GM18868 (cell line): ENCODE measurements around the gene PSG1.
"Not testable (repeated sequence)": the region's sequence is repeated elsewhere in the genome, so short reads cannot be mapped to it uniquely, and the experiment has no call there.

Experiments used
- ATAC-seq: cut with Tn5 transposase; IDR thresholded peaks from one replicate; pipeline ENCODE4 v1.9.1; 2021; ENCODE audit warnings: mild to moderate bottlenecking, moderate library complexity; ENCODE audit not compliant: unreplicated experiment

PSG1 gene

DNA sequence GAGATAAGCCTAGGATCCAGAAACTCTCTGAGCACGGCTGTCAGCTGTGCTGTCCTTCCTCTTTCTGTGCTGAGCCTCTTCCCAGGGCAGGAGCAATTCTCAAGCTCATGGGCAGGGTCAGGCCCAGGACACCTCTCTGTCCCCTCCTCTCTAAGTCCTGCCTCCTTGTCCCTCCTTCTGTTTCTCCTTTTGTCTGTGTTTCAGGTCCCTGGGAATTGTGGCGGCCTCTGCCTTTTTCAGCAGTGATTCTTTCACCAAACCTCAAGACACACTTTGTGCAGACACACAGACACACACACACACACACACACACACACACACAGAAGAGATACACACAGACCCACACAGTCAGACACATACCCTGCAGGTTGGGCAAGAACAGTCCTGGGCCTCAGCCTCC, at the start of gene PSG1:
TSS of gene PSG1 (minus strand) at position 101 of the 400 bp plus-strand sequence. CDS start 132 bp downstream, outside the sequence.
- no peak for ATAC-seq

DNA sequence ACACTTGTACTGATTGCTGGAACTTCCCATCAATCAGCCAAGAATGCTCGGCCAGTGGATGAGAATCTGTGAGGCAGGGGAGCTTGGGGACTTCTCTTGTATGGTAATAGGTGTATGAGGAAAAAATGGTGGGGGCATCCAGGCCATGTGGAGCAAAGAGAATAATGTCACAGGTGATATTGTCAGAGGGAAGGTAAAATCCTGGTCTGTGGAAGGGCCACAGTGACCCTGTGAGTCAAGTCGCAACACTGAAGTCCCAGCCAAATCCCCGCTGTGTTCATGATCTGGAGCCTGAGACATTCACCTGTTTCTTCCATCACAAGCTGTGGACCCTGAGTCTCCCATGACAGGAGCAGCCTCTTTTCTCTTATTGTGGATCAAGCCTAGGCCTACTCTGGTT, 49.4 kb upstream of the PSG1 start:
- no peak for ATAC-seq

DNA sequence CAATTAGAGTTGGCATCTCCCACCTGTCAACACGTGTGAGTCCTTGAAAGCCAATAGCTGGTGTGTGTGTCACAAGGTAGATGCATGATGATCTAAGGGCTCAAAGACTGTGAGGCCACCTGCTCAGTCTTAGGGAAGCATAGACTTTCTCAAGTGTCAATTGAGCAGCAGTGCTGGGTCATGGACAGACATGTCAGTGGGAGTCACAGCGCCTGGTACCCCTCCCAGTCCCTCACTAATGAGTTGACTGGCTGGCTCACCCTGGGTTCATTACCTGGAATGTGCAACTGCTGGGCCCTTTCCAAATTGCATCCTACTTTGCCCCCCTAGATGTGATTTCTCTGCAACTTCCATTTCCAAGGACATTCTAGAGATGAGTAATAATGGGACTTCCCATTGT, 47.3 kb upstream of the PSG1 start:
- no peak for ATAC-seq

DNA sequence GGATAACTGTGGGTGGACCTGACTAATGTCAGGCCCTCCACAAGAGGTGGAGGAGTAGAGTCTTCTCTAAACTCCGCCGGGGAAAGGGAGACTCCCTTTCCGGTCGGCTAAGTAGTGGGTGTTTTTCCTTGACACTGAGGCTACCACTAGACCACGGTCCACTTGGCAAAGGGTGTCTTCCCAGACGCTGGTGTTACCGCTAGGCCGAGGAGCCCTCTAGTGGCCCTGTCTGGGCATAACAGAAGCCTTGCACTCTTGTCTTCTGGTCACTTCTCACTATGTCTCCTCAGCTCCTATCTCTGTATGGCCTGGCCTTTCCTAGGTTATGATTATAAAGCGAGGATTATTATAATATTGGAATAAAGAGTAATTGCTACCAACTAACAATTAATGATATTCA, 43.6 kb upstream of the PSG1 start:
- not testable (repeated sequence) for ATAC-seq

DNA sequence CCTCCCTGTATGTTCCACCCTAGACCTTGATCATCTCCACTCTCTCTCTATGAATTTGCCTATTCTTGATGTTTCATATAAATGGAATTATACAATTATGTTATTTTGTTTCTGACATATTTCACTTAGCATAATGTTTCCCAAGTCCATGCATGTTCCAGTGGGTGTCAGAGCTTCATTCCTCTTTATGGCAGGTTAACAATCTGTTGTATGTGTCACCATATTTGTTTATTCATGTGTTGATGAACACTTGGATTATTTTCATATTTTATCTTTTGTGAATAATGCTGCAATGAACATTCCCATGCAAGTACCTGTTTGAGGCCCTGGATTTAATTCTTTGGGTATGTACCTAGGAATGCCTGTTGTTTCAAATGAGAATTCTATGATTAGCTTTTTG, 41.5 kb upstream of the PSG1 start:
- not testable (repeated sequence) for ATAC-seq

DNA sequence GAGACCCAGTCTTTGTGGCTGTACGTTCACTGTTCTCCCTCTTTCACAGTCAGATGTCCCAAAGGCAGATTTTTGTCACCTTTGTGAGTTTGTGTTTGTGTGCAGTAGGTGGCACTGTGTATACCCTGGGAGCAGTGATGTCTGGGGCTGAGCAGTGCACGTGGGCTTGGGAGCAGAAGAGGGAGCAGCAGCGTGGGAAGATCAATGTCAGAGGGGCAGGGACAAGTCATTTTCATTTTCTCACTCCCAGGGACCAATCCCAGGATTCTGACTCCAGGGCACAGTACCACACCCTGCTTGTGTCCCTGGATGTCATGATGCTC, 40.2 kb upstream of the PSG1 start:
- ATAC-seq, result no peak

DNA sequence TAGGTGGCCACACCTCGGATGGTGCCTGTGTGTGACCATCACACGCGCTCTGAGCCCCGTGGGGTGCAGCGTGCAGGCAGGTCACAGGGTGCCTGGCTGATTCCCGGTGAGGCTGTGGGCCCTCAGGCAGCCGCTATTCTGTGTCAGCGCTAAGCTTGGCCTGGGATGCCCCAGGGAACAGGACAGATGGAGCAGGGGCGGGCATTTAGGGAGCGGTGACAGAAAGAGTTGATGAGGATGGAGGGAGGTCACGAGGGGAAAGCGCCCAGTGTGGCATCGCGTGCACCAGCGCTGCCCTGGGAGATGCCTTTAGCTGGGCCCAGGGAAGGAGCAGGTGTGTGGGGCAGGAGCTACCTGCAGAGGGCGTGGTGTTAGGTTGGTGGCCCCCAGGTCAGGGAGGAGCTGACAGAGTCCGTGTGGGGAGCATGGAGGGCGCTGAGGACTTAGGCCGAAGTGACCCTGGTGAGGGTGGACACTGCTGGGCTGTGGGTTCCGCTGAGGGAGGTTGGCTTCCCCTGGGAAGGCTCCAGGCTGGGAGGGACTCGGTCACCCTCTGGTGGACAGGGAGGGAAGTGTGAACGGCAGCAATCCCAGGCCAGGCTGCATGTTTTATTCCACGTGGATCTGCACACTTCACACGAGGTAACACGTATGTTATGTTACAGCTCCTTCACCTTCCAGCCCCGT, 39.7 kb upstream of the PSG1 start:
- not testable (repeated sequence) for ATAC-seq

DNA sequence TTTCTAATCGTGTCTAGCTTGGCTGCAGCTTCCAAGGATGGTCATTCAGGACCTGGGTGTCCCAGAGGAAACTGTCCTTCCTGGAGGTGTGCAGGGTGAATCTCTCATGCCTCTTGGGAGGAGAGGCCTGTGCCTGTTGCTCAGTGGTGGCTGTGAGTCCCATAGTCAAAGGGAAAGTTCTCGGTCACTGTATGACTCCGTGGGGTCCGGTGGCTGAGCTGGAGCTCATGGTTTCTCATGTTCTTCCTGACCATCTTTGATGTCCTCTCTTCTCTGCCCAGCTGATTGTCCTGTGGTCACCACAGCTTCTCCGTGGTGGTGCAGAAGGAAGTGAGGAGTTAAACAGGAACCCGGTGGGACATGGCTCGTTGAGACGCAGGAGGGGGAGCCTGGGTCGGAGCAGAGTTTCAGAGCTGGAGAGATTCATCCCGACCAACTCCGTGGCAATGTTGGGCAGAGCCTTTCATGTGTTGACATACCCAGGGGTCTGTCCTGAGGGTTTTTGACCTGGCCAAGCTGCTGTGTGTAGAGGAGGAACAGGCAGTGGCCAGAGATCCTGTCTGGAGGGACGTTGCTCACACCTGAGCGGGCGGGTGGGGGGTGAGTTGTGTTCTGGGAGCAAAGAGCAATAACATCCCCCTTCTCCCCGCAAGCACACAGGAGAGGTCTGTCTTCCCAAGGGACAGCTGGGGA, 39.0 kb upstream of the PSG1 start:
- ATAC-seq, result not testable (repeated sequence)

DNA sequence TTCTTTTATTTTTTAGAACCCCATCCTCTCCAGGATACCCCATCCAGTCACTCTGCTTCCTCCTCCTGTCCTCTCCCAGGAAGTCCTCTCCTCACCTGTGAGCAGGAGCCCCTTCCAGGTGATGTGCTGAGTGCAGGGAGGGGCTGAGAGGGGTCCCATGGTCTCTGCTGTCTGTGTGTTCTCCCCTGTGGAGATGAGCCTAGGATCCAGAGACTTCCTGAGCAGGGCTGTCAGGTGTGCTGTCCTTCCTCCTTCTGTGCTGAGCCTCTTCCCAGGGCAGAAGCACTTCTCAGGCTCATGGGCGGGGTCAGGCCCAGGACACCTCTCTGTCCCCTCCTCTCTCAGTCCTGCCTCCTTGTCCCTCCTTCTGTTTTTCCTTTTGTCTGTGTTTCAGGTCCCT, 38.1 kb upstream of the PSG1 start, which contains the start of gene PSG6:
TSS of gene PSG6 (minus strand) at position 261 of the 400 bp plus-strand sequence. CDS start at position 159, 102 bp downstream.
- ATAC-seq, result not testable (repeated sequence)

DNA sequence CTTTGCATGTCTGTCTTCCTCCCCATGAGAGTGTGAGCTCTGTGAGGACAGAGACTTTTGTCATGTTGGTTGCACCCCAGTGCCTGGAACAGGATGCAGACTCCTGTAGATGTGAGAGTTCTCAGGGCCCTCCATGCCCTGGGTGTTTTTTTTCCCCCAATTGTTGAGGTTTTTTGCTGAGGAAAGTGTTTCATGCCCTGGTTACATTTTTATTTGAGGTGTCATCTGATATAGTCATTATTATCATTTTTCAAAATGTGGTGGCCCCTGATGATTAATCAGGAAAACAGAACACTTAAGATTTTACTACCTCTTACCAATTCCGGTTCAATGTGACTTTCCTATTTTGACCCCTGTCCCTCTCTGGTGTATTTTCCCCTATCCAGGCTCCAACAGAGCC, 37.4 kb upstream of the PSG1 start:
- ATAC-seq, result not testable (repeated sequence)

DNA sequence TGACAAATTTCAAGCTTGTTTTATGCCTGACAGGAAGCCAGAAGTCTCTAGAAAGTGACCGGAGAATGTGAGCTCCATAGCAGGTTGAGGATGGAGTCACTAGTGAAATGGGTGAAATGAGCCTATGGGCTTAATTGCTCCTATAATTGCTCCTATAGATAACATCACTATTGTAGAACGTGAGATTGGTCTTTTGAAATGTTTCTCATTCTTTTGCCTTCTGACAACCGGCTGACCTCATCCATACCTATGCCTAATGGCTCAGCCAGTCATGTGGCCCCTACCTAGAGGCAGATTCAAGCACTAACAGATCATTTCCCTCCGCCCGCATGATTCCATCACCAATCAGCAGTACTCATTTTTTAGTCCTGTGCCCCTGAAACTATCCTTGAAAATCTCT, 34.0 kb upstream of the PSG1 start:
- not testable (repeated sequence) for ATAC-seq

DNA sequence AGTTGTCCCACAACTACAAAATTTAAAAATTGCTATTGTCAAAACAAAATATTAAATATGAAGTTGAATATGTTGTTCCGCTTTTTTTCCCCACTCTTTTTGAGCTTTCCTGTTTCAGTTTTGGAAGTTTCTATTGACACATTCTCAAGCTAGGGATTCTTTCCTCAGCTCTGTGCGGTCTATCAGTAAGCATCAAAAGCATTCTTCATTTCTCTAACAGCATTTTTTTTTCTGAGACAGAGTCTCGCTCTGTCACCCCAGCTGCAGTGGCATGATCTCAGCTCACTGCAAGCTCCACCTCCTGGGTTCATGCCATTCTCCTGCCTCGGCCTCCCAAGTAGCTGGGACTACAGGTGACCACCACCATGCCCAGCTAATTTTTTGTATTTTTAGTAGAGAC, 33.4 kb upstream of the PSG1 start:
- ATAC-seq, result not testable (repeated sequence)

DNA sequence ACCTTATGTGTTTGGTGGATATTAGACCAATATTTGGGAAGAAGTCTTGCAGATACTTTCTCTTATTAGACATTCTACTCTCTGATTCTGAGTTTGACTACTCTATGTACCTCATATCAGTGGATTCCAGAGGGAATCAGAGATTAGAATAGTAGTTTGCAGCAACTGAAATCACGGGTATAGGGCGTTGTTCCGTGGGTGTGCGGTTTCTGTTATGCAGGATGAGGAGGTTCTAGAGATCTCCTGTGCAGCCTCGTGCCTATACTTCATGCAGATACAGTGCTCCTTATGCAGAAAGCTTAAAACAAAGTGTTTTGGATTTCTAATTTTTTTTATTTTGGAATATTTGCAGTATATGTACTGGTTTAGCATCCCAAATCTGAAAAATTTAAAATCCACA, 32.2 kb upstream of the PSG1 start:
- ATAC-seq, result not testable (repeated sequence)

DNA sequence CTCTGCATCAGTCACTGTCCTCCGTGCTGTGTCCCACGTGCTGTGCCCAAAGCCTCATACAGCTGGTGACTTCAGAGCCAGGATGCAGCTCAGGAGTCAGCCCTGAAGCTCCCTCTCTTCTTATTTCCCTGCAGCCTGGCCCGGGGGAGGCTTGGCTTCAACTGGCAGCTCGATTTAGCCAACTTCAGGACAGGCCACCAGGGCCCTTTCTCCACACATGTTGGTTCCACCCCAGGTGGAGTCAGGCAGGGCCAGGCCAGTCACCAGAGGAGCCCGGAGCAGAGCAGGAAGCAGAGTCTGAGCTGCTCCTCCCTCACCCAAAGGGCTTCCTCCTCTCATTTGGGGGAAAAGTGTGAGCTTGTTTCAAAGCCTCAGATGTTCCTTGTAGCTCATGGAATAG, 26.6 kb upstream of the PSG1 start:
- not testable (repeated sequence) for ATAC-seq

DNA sequence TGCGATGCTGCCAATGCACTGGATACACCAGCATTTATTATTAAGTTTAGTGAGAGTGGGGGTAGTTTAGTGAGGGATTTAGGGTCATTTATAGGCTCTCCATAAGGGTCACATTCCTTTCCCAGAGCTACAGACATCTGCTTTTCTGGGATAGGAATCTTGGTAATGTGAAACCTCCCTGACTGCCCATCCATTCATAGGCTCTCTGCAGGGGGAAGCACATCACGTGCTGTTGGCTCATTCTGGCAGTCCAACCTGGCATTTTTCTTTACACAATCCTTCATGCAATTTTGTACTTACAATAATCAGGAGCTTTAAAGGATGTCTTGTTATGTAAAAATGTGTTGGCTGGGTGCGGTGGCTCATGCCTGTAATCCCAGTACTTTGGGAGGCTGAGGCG, 21.0 kb upstream of the PSG1 start:
- ATAC-seq, result not testable (repeated sequence)

DNA sequence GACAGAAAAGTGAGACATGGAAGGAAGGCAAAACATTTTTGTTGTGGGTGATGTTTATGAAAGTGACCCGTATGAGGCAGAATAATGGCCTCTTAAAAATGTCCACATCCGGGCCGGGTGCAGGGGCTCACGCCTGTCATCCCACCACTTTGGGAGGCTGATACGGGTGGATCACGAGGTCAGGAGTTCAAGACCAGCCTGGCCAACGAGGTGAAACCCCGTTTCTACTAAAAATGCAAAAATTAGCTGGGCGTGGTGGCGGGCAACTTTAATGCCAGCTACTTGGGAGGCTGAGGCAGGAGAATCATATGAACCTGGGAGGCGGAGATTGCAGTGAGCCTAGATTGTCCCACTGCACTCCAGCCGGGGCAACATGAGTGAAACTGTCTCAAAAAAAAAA, 20.2 kb upstream of the PSG1 start:
- not testable (repeated sequence) for ATAC-seq

DNA sequence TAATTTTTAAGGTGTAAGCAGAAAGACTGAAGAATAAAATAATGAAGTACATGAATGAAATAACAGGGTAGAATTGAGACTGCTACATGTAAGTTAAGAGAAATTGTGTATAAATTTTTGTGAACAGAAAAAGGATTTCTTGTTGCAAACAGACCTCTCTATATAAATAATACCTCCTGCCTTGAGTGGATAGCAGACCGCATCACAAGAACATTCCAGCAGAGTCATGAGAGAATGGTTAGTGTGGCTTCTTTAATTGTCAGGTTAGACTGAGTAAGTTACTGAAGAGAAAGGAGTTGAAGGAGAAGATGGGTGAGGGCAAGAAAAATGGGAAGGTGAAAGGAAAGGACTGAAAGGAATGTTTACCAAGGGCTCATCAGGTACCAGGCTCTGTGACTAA, 19.6 kb upstream of the PSG1 start:
- not testable (repeated sequence) for ATAC-seq

DNA sequence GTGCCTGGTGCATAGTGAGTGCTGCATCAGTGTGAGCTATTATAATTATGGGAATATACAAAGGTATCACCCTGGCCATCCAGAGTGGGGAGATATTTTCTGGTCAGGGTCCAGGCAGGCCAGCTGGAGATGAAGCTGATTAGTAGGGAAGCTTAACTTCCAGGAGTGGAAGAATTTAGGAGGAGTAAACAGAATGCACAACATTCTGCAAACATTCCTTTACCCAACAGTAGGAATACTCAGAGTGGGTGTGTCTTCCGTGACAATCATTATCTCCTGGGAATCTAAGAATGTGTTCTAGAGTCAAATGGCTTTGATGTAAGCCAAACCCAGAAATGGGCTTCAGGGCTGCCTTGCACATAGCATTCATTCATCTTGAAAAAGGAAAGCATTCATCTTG, 19.1 kb upstream of the PSG1 start:
- ATAC-seq, result not testable (repeated sequence)

DNA sequence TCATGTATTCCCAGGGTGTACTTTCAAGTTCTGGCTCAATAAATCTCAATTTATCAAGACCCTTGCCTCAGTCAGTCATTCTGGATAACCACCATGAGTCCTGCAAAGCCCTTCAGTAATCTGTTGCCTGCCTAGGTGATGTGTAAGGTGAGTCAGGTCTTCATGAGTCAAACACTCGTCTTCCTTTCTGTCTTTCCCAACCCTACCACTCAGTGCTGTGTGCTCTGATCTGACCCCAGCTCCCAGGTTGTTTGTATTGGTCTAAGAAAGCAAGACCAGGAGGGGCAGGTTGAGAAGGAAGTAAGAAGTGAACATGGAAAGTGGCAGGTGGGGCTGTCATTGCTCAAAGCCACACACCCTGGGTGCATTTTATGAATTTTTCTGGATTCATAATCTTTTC, 18.2 kb upstream of the PSG1 start:
- not testable (repeated sequence) for ATAC-seq

DNA sequence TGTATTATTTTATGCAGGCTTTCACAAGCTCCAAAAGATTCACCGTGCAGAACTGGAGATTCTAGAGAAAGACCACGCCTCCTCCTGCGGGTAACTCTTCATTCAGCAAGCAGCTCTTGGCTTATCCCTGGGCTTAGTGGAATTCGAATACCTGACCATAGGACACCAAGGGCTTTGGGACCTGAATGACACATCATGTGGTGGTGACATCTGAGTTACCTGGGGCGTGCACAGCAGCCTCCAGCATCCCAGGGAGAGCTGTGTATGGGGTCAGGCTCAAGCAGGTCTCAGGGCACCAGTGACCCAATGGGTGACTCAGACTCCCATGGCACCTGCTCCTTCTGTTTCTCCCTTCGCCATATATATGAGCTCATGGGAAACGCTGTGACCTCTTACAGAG, 10.9 kb upstream of the PSG1 start:
- ATAC-seq, result not testable (repeated sequence)

DNA sequence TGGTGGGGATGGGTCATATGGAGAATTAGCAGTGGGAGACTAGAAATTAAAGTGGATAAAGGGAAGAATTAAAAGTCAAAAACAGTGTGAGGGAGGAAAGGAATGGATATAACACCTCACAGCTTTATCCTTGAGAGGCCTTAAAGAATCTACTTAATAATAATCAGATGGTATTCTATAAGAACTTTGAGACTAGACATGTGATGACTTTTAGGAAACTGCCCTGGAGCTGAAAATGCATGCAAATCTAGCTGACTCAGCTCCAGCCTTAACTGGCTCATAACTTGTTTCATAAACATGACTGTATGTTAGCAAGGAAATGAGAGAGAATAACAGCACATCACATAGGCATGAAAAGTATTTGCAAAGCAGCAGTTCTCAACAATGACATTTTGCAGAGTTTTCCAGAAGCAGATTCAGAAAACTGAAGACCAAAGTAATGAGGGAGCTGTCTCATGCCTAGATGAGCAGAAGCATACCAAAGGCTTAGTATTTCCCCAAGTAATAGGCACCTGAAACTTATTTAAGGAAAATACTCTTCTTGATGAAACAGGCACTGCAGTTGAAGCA, 8.4 kb upstream of the PSG1 start:
- ATAC-seq, result not testable (repeated sequence)

DNA sequence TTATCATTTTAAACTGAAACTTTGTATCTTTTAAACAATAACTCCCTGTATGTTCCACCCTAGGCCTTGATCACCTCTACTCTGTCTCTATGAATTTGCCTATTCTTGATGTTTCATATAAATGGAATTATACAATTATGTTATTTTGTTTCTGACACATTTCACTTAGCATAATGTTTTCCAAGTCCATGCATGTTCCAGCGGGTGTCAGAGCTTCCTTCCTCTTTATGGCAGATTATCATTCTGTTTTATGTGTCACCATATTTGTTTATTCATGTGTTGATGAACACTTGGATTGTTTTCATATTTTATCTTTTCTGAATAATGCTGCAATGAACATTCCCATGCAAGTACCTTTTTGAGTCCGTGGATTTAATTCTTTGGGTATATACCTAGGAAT, 3.2 kb upstream of the PSG1 start:
- ATAC-seq, result not testable (repeated sequence)
